Globus pallidus (tissue), 1 donor: ENCODE results near the gene OPN1SW.

Experiments
- DNase-seq: peaks from one replicate; pipeline ENCODE4 v3.0.0-alpha.2; 2015; ENCODE audit warnings: low spot score

Gene OPN1SW

GRCh38 chr7:128732521-128733277, 42.9 kb downstream of the OPN1SW start:
- DNase-seq = no peak

- DNase-seq = no peak
Observed at GRCh38 chr7:128731184-128731583, 44.4 kb downstream of the OPN1SW start.

GRCh38 chr7:128729494-128729893, 46.1 kb downstream of the OPN1SW start:
- DNase-seq = no peak

GRCh38 chr7:128728598-128728997, 47.0 kb downstream of the OPN1SW start:
- no peak for DNase-seq

GRCh38 chr7:128727239-128727638, 48.4 kb downstream of the OPN1SW start:
- DNase-seq = no peak

DNA sequence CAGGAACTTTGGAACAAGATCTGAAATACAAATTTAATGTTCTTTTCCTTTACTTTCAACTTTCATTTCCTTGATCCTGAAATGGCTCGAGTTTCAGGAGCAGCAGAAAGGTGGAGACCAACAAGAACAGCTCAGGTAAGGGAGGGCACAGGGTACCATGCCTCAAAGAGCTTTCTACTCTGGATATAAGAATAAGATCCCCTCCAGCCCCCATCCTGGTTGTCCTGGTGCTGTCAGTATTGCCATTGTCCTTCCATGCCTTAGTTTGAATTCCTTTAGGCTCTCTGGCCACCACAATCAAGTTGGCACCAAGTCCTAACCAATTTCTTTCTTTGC, 48.9 kb downstream of the OPN1SW start:
- DNase-seq = no peak

DNA sequence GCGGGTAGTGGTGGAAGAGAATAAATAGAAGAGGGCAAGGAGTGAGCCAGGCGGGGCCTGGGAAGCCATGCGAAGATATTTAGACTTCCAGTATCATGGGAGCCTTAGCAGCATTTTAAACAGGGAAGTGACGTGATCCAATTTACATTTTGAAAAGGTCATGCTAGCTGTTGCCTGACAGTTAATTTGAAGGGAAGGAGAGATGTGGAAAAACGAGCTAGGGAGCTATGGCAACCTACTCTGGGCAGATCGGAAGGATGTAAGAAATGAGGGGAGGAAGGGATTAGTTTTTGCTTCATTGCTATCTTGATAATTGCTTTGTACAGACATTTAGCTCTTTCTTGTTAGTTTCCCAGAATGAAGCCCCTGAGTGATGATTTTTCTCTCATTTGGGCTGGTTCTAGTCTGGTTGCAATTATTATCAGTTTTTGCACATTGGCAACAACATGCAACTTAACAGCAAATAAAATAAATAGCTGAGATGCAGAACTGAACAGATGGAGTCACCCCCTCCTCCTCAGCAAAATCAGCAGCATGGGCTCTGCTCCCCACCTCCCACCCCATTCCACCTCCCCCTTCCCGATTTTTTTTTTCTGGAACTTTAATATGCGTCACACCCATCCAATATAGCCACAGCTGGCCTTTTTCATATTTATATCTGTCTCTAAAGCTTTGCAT, 49.4 kb downstream of the OPN1SW start:
- no peak for DNase-seq

GRCh38 chr7:128725531-128725930, 50.1 kb downstream of the OPN1SW start:
- no peak for DNase-seq

DNA sequence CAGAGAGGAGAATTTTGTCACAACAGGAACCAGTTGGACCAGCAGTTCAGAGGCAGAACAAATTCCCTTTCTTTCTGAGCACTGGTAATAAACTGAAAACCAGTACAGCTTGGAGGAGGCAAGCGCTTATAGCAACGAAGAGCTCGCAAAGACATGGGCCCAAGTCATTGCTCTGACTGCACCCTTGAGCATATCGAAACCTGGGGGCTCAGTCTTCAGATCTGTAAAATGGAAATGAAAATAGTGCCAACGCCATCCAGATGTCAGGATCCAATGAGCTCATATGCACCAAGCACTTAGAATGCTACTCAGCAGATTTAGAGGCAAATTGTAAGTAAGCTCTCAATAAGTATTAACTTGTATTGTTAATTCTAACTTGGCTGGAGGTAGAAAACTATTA, 50.9 kb downstream of the OPN1SW start:
- no peak for DNase-seq
